SK-N-SH (cell line): ENCODE data around the gene ANKS4B. TPM values are rescaled to one million over a fixed set of nuclear protein-coding genes. Genes with fewer than 3 reads are reported as not detected.

Experiments
- CTCF ChIA-PET: fragments of 300-600, 350-600 bp; formaldehyde crosslinking; extraction: SDS; loops from one replicate; lab custom pipeline; 2021; lab: Yijun Ruan, JAX
- POLR2A ChIA-PET: fragments of 350-600 bp; sonication (Branson Sonifier 250); formaldehyde crosslinking; extraction: SDS; loops from one replicate; lab custom pipeline; 2020; ENCODE audit warnings: antibody characterized with exemption, inconsistent platforms; lab: Yijun Ruan, JAX
- DNase-seq: peaks from one replicate; pipeline ENCODE4 v3.0.0; 2012
- H2AFZ ChIP-seq: fragments of 200-600 bp; sonication (generic); 2 replicates; pipeline ENCODE4 v1.8.1; 2016; ENCODE audit warnings: antibody characterized with exemption, mild to moderate bottlenecking, low read depth
- H3F3A ChIP-seq: fragments of 200-600 bp; sonication (generic); replicated peaks from 2 replicates; pipeline ENCODE3; 2016; ENCODE audit warnings: antibody characterized with exemption, mild to moderate bottlenecking; ENCODE audit not compliant: insufficient read depth
- H3K27ac ChIP-seq, 2 experiments: fragments of 200-500 bp in 1 of 2; fragments of 200-600 bp in 1 of 2; sonication (Bioruptor generic) in 1 of 2; sonication (generic), shearing (Covaris generic) in 1 of 2; 2 replicates each; pipeline versions ENCODE4 v1.5.1 to v1.6.1; 2014 to 2016; ENCODE audit warnings: low read depth in 2 of 2, inconsistent platforms in 1 of 2, low read length in 1 of 2, mild to moderate bottlenecking in 1 of 2, mixed read lengths in 1 of 2
- H3K27me3 ChIP-seq: fragments of 200-600 bp; sonication (generic), shearing (Covaris generic); 2 replicates; pipeline ENCODE4 v1.6.1; 2016; ENCODE audit warnings: mixed run types; ENCODE audit not compliant: insufficient read depth
- H3K36me3 ChIP-seq, 2 experiments: fragments of 200-500 bp in 1 of 2; fragments of 200-600 bp in 1 of 2; sonication (Bioruptor generic) in 1 of 2; sonication (generic) in 1 of 2; replicated peaks in 1 of 2; 2 replicates each; pipeline versions ENCODE3 to v1.5.1; 2014 to 2016; ENCODE audit warnings: low read length in 1 of 2, mild to moderate bottlenecking in 1 of 2; ENCODE audit not compliant: insufficient read depth in 2 of 2, control insufficient read depth in 1 of 2
- H3K4me1 ChIP-seq, 2 experiments: fragments of 200-500 bp in 1 of 2; fragments of 200-600 bp in 1 of 2; sonication (Bioruptor generic) in 1 of 2; sonication (generic), shearing (Covaris generic) in 1 of 2; 2 replicates each; pipeline versions ENCODE4 v1.5.1 to v1.6.1; 2014 to 2016; ENCODE audit warnings: low read depth in 1 of 2, low read length in 1 of 2, mixed run types in 1 of 2; ENCODE audit not compliant: insufficient read depth in 2 of 2, control insufficient read depth in 1 of 2
- H3K4me2 ChIP-seq: fragments of 200-600 bp; sonication (generic), shearing (Covaris generic); 2 replicates; pipeline ENCODE4 v1.6.1; 2017; ENCODE audit warnings: mixed run types
- H3K4me3 ChIP-seq, 2 experiments: fragments of 200-500 bp in 1 of 2; fragments of 200-600 bp in 1 of 2; sonication (Bioruptor generic) in 1 of 2; sonication (generic), shearing (Covaris generic) in 1 of 2; 2 replicates each; pipeline versions ENCODE4 v1.5.1 to v1.8.1; 2014 to 2016; ENCODE audit warnings: low read depth in 2 of 2, inconsistent platforms in 1 of 2, low read length in 1 of 2, mild to moderate bottlenecking in 1 of 2, mixed read lengths in 1 of 2, moderate library complexity in 1 of 2
- H3K79me2 ChIP-seq: fragments of 200-600 bp; sonication (generic); 2 replicates; pipeline ENCODE4 v1.8.1; 2017; ENCODE audit warnings: mild to moderate bottlenecking; ENCODE audit not compliant: insufficient read depth
- H3K9ac ChIP-seq: fragments of 200-600 bp; sonication (generic); 2 replicates; pipeline ENCODE4 v1.6.1; 2017; ENCODE audit warnings: mixed run types
- H3K9me2 ChIP-seq: fragments of 200-600 bp; sonication (generic); 2 replicates; pipeline ENCODE4 v1.6.1; 2017; ENCODE audit warnings: mixed run types
- H3K9me3 ChIP-seq: fragments of 200-600 bp; sonication (generic); 2 replicates; pipeline ENCODE4 v1.6.1; 2017; ENCODE audit warnings: mixed run types, mild to moderate bottlenecking, moderate library complexity
- H4K20me1 ChIP-seq: fragments of 200-600 bp; sonication (generic); 2 replicates; pipeline ENCODE4 v1.6.1; 2017; ENCODE audit warnings: mild to moderate bottlenecking, mixed run types; ENCODE audit not compliant: insufficient read depth
- FOSL2 ChIP-seq: IDR thresholded peaks from 2 replicates; pipeline ENCODE4 v1.4.0; 2012; ENCODE audit warnings: low read depth, mild to moderate bottlenecking, moderate library complexity, borderline replicate concordance
- GABPA ChIP-seq: IDR thresholded peaks from 2 replicates; pipeline ENCODE4 v1.4.0; 2012; ENCODE audit warnings: low read depth, mild to moderate bottlenecking
- GATA2 ChIP-seq: sonication (generic); formaldehyde crosslinking; IDR thresholded peaks from 2 replicates; pipeline ENCODE4 v1.5.0; 2020; ENCODE audit warnings: mild to moderate bottlenecking, missing genetic modification reagents
- MAX ChIP-seq: IDR thresholded peaks from 2 replicates; pipeline ENCODE4 v1.4.0; 2012; ENCODE audit warnings: low read depth
- MEF2A ChIP-seq: IDR thresholded peaks from 2 replicates; pipeline ENCODE4 v1.4.0; 2012; ENCODE audit warnings: low read depth, borderline replicate concordance
- RAD21 ChIP-seq: IDR thresholded peaks from 2 replicates; pipeline ENCODE4 v1.6.1; 2012; ENCODE audit warnings: mild to moderate bottlenecking, low read length
- REST ChIP-seq: IDR thresholded peaks from 2 replicates; pipeline ENCODE4 v1.6.1; 2012; ENCODE audit warnings: mild to moderate bottlenecking, low read depth, low read length, moderate library complexity
- RFX5 ChIP-seq: IDR thresholded peaks from 2 replicates; pipeline ENCODE4 v1.6.1; 2012; ENCODE audit warnings: mild to moderate bottlenecking, improper control_type of control experiment, low read length
- SIN3A ChIP-seq: IDR thresholded peaks from 2 replicates; pipeline ENCODE4 v1.6.1; 2012; ENCODE audit warnings: low read depth, mild to moderate bottlenecking, low read length, moderate library complexity, borderline replicate concordance
- YY1 ChIP-seq: IDR thresholded peaks from 2 replicates; pipeline ENCODE4 v1.4.0; 2012; ENCODE audit warnings: low read depth, mild to moderate bottlenecking
- ZBTB33 ChIP-seq: IDR thresholded peaks from 2 replicates; pipeline ENCODE4 v1.4.0; 2012; ENCODE audit warnings: low read depth, borderline replicate concordance
- WGBS: methylation state at CpG from one replicate; pipeline ENCODE4 v1.1.6; 2017; ENCODE audit warnings: low lambda C conversion rate; 5-methylcytosine and 5-hydroxymethylcytosine counted together
- polyA plus RNA-seq, 3 experiments: library from polyadenylated mRNA; depleted of rRNA; stranded (reverse); fragments of >200 nt; gene quantifications; 2 replicates each; pipeline ENCODE4 v1.2.3, GENCODE V29; 2012

The ANKS4B gene
- polyA plus RNA-seq, 1 of the 3 experiments (the other 2 are of a cell fraction) = not detected

- H3K27me3 ChIP-seq = no peaks in the 10 kb centered on the region; the same call in 1 of the 2 replicates
- CTCF ChIA-PET = interaction anchor here (1.2 to 2.8 kb wide), 4 partner anchors 16 to 75 kb away, joined by 3 to 8 read pairs (median 5); no protein-coding TSS in a partner anchor
- POLR2A ChIA-PET = interaction anchor here (1.0 kb wide), 1 partner anchor 61 kb away, joined by 4 read pairs; no protein-coding TSS in a partner anchor
- H3K79me2 ChIP-seq = no peaks in the 10 kb centered on the region
- H3K4me1 ChIP-seq = peaks cover 3 to 14% of the 10 kb centered on the region in 2 experiments; a peak in 2 of 4 replicates
- H3K9ac ChIP-seq = no peak overlapping the region
- TF ChIP-seq REST (no peak), FOSL2 (no peak), YY1 (no peak), SIN3A (no peak), GABPA (no peak), MAX (no peak), RAD21 (no peak), RFX5 (no peak), MEF2A (no peak), ZBTB33 (no peak), GATA2 (CRISPR knock-in tag) (no peak)
- TF ChIP-seq, all 33 proteins: peak for 0
- Histone ChIP-seq H2AFZ (no peak overlapping the region), H3K9me2 (no peaks in the 10 kb centered on the region), H4K20me1 (no peaks in the 10 kb centered on the region), H3K4me2 (no peak overlapping the region), H3K27ac (peak overlapping the region in 1 of 2 experiments; percentile 18; a peak in 1 of 4 replicates), H3K9me3 (no peaks in the 10 kb centered on the region), H3K36me3 (no peaks in the 10 kb centered on the region), H3F3A (no peaks in the 10 kb centered on the region), H3K4me3 (no peak overlapping the region)
- WGBS = 84% methylated on average over 12 of the region's 12 CpGs
- DNase-seq = no peak
Observed at GRCh38 chr16:21262779-21263639, 29.5 kb downstream of the ANKS4B start.
